NB4 (cell line): ENCODE results near the gene HS6ST1.

Source experiments
- CTCF ChIP-seq: IDR thresholded peaks from one replicate; pipeline ENCODE4 v1.5.1; 2012; ENCODE audit warnings: low read depth, low read length
- POLR2A ChIP-seq: IDR thresholded peaks from 2 replicates; pipeline ENCODE4 v1.6.1; 2011; ENCODE audit warnings: mild to moderate bottlenecking; ENCODE audit not compliant: insufficient read length; ENCODE audit errors: extremely low read depth

GRCh38 chr2:128320192-128320905, 1.7 kb upstream of the HS6ST1 start:
- no peak for TF ChIP-seq CTCF
- TF ChIP-seq POLR2A: no peak
